Measurements from ENCODE around the gene OGFOD3. TPM values are rescaled to one million over a fixed set of nuclear protein-coding genes. Genes with fewer than 3 reads are reported as not detected.

The OGFOD3 gene
- total and polyA plus RNA-seq, 2 donors: 10.0 to 31.5 TPM

- WGBS: 87% methylated on average over 28 of the region's 28 CpGs
- no peak overlapping the region for H3K27ac ChIP-seq (ENCODE audit: low read depth)
- H3K36me3 ChIP-seq (ENCODE audit: insufficient read depth): no peaks in the 10 kb centered on the region
- no peaks in the 10 kb centered on the region for H3K4me1 ChIP-seq (ENCODE audit: insufficient read depth)
- no peak overlapping the region for H3K4me3 ChIP-seq (ENCODE audit: low read depth, low read length)
- DNase-seq (ENCODE audit: extremely low spot score): no peak
These were observed 24.5 kb upstream of the OGFOD3 start for GRCh38 chr17:82442643-82443464.

GRCh38 chr17:82441691-82442487, 23.5 kb upstream of the OGFOD3 start:
- Histone ChIP-seq H3K4me1 (ENCODE audit: insufficient read depth) (no peaks in the 10 kb centered on the region), H3K4me3 (ENCODE audit: low read depth, low read length) (no peak overlapping the region), H3K27ac (ENCODE audit: low read depth) (no peak overlapping the region), H3K36me3 (ENCODE audit: insufficient read depth) (peaks cover 2% of the 10 kb centered on the region)
- 85% methylated on average over 27 of the region's 27 CpGs for WGBS
- DNase-seq (ENCODE audit: extremely low spot score): no peak

GRCh38 chr17:82440991-82441627, 22.7 kb upstream of the OGFOD3 start:
- Histone ChIP-seq H3K4me3 (ENCODE audit: low read depth, low read length) (no peak overlapping the region), H3K27ac (ENCODE audit: low read depth) (no peak overlapping the region), H3K36me3 (ENCODE audit: insufficient read depth) (peaks cover 2% of the 10 kb centered on the region), H3K4me1 (ENCODE audit: insufficient read depth) (no peaks in the 10 kb centered on the region)
- DNase-seq (ENCODE audit: extremely low spot score): no peak
- 57% methylated on average over 17 of the region's 17 CpGs for WGBS

- no peaks in the 10 kb centered on the region for H3K4me1 ChIP-seq (ENCODE audit: insufficient read depth)
- no peak overlapping the region for H3K4me3 ChIP-seq (ENCODE audit: low read depth, low read length)
- 71% methylated on average over 22 of the region's 22 CpGs for WGBS
- H3K36me3 ChIP-seq (ENCODE audit: insufficient read depth): peaks cover 2% of the 10 kb centered on the region
- no peak overlapping the region for H3K27ac ChIP-seq (ENCODE audit: low read depth)
- DNase-seq (ENCODE audit: extremely low spot score): no peak
These were observed 22.1 kb upstream of the OGFOD3 start for GRCh38 chr17:82440469-82440981.

GRCh38 chr17:82439829-82440365, 21.5 kb upstream of the OGFOD3 start:
- no peak overlapping the region for H3K4me3 ChIP-seq (ENCODE audit: low read depth, low read length)
- WGBS: 96% methylated on average over 34 of the region's 34 CpGs
- DNase-seq (ENCODE audit: extremely low spot score): no peak
- peaks cover 2% of the 10 kb centered on the region for H3K36me3 ChIP-seq (ENCODE audit: insufficient read depth)
- no peaks in the 10 kb centered on the region for H3K4me1 ChIP-seq (ENCODE audit: insufficient read depth)
- H3K27ac ChIP-seq (ENCODE audit: low read depth): no peak overlapping the region

- Histone ChIP-seq H3K27ac (ENCODE audit: low read depth) (no peak overlapping the region), H3K36me3 (ENCODE audit: insufficient read depth) (peaks cover 2% of the 10 kb centered on the region), H3K4me1 (ENCODE audit: insufficient read depth) (no peaks in the 10 kb centered on the region), H3K4me3 (ENCODE audit: low read depth, low read length) (no peak overlapping the region)
- no peak for DNase-seq (ENCODE audit: extremely low spot score)
- 87% methylated on average over 29 of the region's 29 CpGs for WGBS
These were observed 20.9 kb upstream of the OGFOD3 start for GRCh38 chr17:82439194-82439828.

GRCh38 chr17:82438401-82439193, 20.2 kb upstream of the OGFOD3 start:
- H3K36me3 ChIP-seq (ENCODE audit: insufficient read depth): peaks cover 2% of the 10 kb centered on the region
- no peak overlapping the region for H3K27ac ChIP-seq (ENCODE audit: low read depth)
- WGBS: 89% methylated on average over 26 of the region's 26 CpGs
- H3K4me1 ChIP-seq (ENCODE audit: insufficient read depth): no peaks in the 10 kb centered on the region
- no peak for DNase-seq (ENCODE audit: extremely low spot score)
- no peak overlapping the region for H3K4me3 ChIP-seq (ENCODE audit: low read depth, low read length)

GRCh38 chr17:82437325-82437668, 18.9 kb upstream of the OGFOD3 start:
- Histone ChIP-seq H3K27ac (ENCODE audit: low read depth) (no peak overlapping the region), H3K36me3 (ENCODE audit: insufficient read depth) (peaks cover 2% of the 10 kb centered on the region), H3K4me3 (ENCODE audit: low read depth, low read length) (no peak overlapping the region), H3K4me1 (ENCODE audit: insufficient read depth) (no peaks in the 10 kb centered on the region)
- no peak for DNase-seq (ENCODE audit: extremely low spot score)
- WGBS: 94% methylated on average over 18 of the region's 18 CpGs

- Histone ChIP-seq H3K4me1 (ENCODE audit: insufficient read depth) (no peaks in the 10 kb centered on the region), H3K27ac (ENCODE audit: low read depth) (no peak overlapping the region), H3K36me3 (ENCODE audit: insufficient read depth) (peaks cover 2% of the 10 kb centered on the region), H3K4me3 (ENCODE audit: low read depth, low read length) (no peak overlapping the region)
- 92% methylated on average over 36 of the region's 36 CpGs for WGBS
- no peak for DNase-seq (ENCODE audit: extremely low spot score)
These were observed 18.4 kb upstream of the OGFOD3 start for GRCh38 chr17:82436601-82437324.

GRCh38 chr17:82435601-82436583, 17.5 kb upstream of the OGFOD3 start:
- H3K36me3 ChIP-seq (ENCODE audit: insufficient read depth): peaks cover 2% of the 10 kb centered on the region
- no peak for DNase-seq (ENCODE audit: extremely low spot score)
- no peak overlapping the region for H3K27ac ChIP-seq (ENCODE audit: low read depth)
- WGBS: 90% methylated on average over 43 of the region's 43 CpGs
- H3K4me3 ChIP-seq (ENCODE audit: low read depth, low read length): no peak overlapping the region
- H3K4me1 ChIP-seq (ENCODE audit: insufficient read depth): no peaks in the 10 kb centered on the region

GRCh38 chr17:82435103-82435502, 16.7 kb upstream of the OGFOD3 start:
- peaks cover 2% of the 10 kb centered on the region for H3K36me3 ChIP-seq (ENCODE audit: insufficient read depth)
- H3K27ac ChIP-seq (ENCODE audit: low read depth): no peak overlapping the region
- WGBS: 87% methylated on average over 12 of the region's 12 CpGs
- no peak for DNase-seq (ENCODE audit: extremely low spot score)
- no peak overlapping the region for H3K4me3 ChIP-seq (ENCODE audit: low read depth, low read length)
- H3K4me1 ChIP-seq (ENCODE audit: insufficient read depth): no peaks in the 10 kb centered on the region

All from urinary bladder (tissue), 4 donors.